Keratinocyte (primary cell): ENCODE results near the gene CDC42SE2. TPM values are rescaled to one million over a fixed set of nuclear protein-coding genes. Genes with fewer than 3 reads are reported as not detected.

ENCODE experiments used
- polyA plus RNA-seq, 5 experiments: library from polyadenylated mRNA; depleted of rRNA in 3 of 5; stranded (reverse) in 3 of 5; stranded (forward) in 1 of 5; unstranded in 1 of 5; fragments of >200 nt; gene quantifications; 1 replicate in 1 of 5; 2 replicates in 3 of 5; 3 replicates in 1 of 5; pipeline versions ENCODE4 v1.2.1 to v1.2.3, GENCODE V29; 2011 to 2012; ENCODE audit warnings: missing spikeins in 2 of 5, low read depth in 1 of 5, low replicate concordance in 1 of 5
- small RNA-seq, 3 experiments: library from RNA; depleted of rRNA; stranded (forward); fragments of <200 nt; gene quantifications; one replicate each; pipeline ENCODE3, GENCODE V24; 2012; ENCODE audit warnings: low read depth in 3 of 3, low replicate concordance in 1 of 3; ENCODE audit not compliant: insufficient read length in 3 of 3

Gene CDC42SE2
- polyA plus RNA-seq, 1 donor (not counting 4 experiments of a cell fraction or from before 2014, with no cell fraction given): 32.5 TPM

Small RNAs within 50 kb of the gene (small RNA-seq; reads per million reads assigned to genes)
- gene AC004777.1 (0 reads per million in 3 experiments), gene RF02271 (0 reads per million in 3 experiments)

Other genes with a start within 250 kb of the CDC42SE2 start
- gene HINT1, start 98.8 kb upstream of the CDC42SE2 start, polyA plus RNA-seq: 467 to 857 TPM (median 731 TPM) in 3 replicates
- gene LYRM7, start 93.1 kb upstream of the CDC42SE2 start, polyA plus RNA-seq: 2.3 to 5.5 TPM (median 3.3 TPM) in 3 replicates